ENCODE results near the gene ERGIC3. TPM values are rescaled to one million over a fixed set of nuclear protein-coding genes. Genes with fewer than 3 reads are reported as not detected.
A peak's percentile ranks its signal among the peaks of the same experiment; 100 is the strongest.

The ERGIC3 gene
- total and polyA plus RNA-seq, 2 of the 13 experiments (the other 11 are each of a cell fraction or from before 2014, with no cell fraction given), result 407 to 670 TPM

- TF ChIP-seq LCORL (IDR thresholded peaks at IDR 0.05) (no peak), LCORL (CRISPR knock-in tag; IDR thresholded peaks at IDR 0.05) (peak; percentile 87), ZNF20 (CRISPR knock-in tag; IDR thresholded peaks at IDR 0.05) (no peak; the same call in 1 of the 2 replicates), ZNF770 (CRISPR knock-in tag; IDR thresholded peaks at IDR 0.05) (peak; percentile 81), ZBTB20 (CRISPR knock-in tag; IDR thresholded peaks at IDR 0.05; ENCODE audit: borderline replicate concordance, low read depth) (peak; percentile 67; the same call in 1 of the 2 replicates), NR2C2 (CRISPR knock-in tag; IDR thresholded peaks at IDR 0.05; ENCODE audit: borderline replicate concordance) (peak; percentile 99), ZSCAN12 (CRISPR knock-in tag; IDR thresholded peaks at IDR 0.05) (no peak), KLF15 (CRISPR knock-in tag; IDR thresholded peaks at IDR 0.05; ENCODE audit: borderline replicate concordance) (peak; percentile 73; the same call in 1 of the 2 replicates), RELA (CRISPR knock-in tag; IDR thresholded peaks at IDR 0.05) (no peak), NONO (IDR thresholded peaks at IDR 0.05) (no peak), NONO (CRISPR knock-in tag; conservative IDR thresholded peaks at IDR 0.05) (peak; percentile 86), ZNF17 (CRISPR knock-in tag; IDR thresholded peaks at IDR 0.05) (no peak), TERF1 (CRISPR knock-in tag; IDR thresholded peaks at IDR 0.05) (no peak), CBX1 (IDR thresholded peaks at IDR 0.05; ENCODE audit: low read depth) (no peak), AHDC1 (CRISPR knock-in tag; IDR thresholded peaks at IDR 0.05; ENCODE audit: borderline replicate concordance) (peak; percentile 43; the same call in 1 of the 2 replicates), HDAC2 (CRISPR knock-in tag; IDR thresholded peaks at IDR 0.05) (peak; percentile 65), SRY (CRISPR knock-in tag; IDR thresholded peaks at IDR 0.05) (peak; percentile 98), KAT8 (CRISPR knock-in tag; IDR thresholded peaks at IDR 0.05) (peak; percentile 97)
- TF ChIP-seq, protein P1, sequence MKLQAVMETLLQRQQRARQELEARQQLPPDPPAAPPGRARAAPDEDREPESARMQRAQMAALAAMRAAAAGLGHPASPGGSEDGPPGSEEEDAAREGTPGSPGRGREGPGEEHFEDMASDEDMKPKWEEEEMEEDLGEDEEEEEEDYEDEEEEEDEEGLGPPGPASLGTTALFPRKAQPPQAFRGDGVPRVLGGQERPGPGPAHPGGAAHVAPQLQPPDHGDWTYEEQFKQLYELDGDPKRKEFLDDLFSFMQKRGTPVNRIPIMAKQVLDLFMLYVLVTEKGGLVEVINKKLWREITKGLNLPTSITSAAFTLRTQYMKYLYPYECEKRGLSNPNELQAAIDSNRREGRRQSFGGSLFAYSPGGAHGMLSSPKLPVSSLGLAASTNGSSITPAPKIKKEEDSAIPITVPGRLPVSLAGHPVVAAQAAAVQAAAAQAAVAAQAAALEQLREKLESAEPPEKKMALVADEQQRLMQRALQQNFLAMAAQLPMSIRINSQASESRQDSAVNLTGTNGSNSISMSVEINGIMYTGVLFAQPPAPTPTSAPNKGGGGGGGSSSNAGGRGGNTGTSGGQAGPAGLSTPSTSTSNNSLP (IDR thresholded peaks at IDR 0.05; ENCODE audit: low read depth, low read length), result peak; percentile 3; the same call in 1 of the 2 replicates
Measured at GRCh38 chr20:35541783-35542662, at the start of gene ERGIC3 (continued).
